B cell (primary cell): ENCODE results near the gene HECTD1. TPM values are rescaled to one million over a fixed set of nuclear protein-coding genes. Genes with fewer than 3 reads are reported as not detected.

Experiments
- ATAC-seq: fragments of 200-7000 bp; cut with Tn5 transposase; one replicate; pipeline ENCODE4 v1.10.0; 2021; ENCODE audit warnings: low read depth, mild to moderate bottlenecking, moderate number of reproducible peaks, moderate library complexity
- CTCF ChIA-PET: fragments of 350-600 bp; sonication (Branson Sonifier 250); formaldehyde crosslinking; loops from one replicate; lab custom pipeline; 2021; ENCODE audit warnings: antibody characterized with exemption, inconsistent platforms; lab: Charles Lee
- POLR2A ChIA-PET: fragments of 350-600 bp; sonication (Branson Sonifier 250); formaldehyde crosslinking; loops from one replicate; lab custom pipeline; 2021; ENCODE audit warnings: antibody characterized with exemption; lab: Charles Lee
- DNase-seq: peaks from one replicate; pipeline ENCODE4 v3.0.0; 2013
- H2AFZ ChIP-seq: 2 replicates; pipeline ENCODE4 v1.6.1; 2012; ENCODE audit warnings: mild to moderate bottlenecking, low read depth, low read length; ENCODE audit not compliant: insufficient read depth, poor library complexity, severe bottlenecking
- H3K27ac ChIP-seq, 2 donors: 1 replicate in 1 of 2; 2 replicates in 1 of 2; pipeline ENCODE4 v1.5.1; 2012 to 2013; ENCODE audit warnings: low read length in 2 of 2, mild to moderate bottlenecking in 2 of 2, moderate library complexity in 1 of 2
- H3K27me3 ChIP-seq, 4 experiments: fragments of 200-600 bp in 1 of 4; sonication (generic) in 1 of 4; replicated peaks in 1 of 4; 1 replicate in 2 of 4; 2 replicates in 2 of 4; pipeline versions ENCODE4 v1.6.1 to v1.7.0; 2013 to 2016; ENCODE audit warnings: low read length in 3 of 4, mild to moderate bottlenecking in 2 of 4, mixed read lengths in 1 of 4, moderate library complexity in 1 of 4; ENCODE audit not compliant: insufficient read depth in 4 of 4, control insufficient read depth in 3 of 4; ENCODE audit errors: control extremely low read depth in 1 of 4
- H3K36me3 ChIP-seq, 2 experiments: replicated peaks in 1 of 2; 1 replicate in 1 of 2; 2 replicates in 1 of 2; pipeline versions ENCODE4 v1.6.1 to v1.7.1; 2013; ENCODE audit warnings: low read length in 1 of 2; ENCODE audit not compliant: insufficient read depth in 2 of 2, control insufficient read depth in 1 of 2; ENCODE audit errors: control extremely low read depth in 1 of 2, extremely low read depth in 1 of 2
- H3K4me1 ChIP-seq, 2 donors: fragments of 200-600 bp in 1 of 2; sonication (generic) in 1 of 2; 1 replicate in 1 of 2; 2 replicates in 1 of 2; pipeline versions ENCODE4 v1.5.1 to v1.6.1; 2013 to 2017; ENCODE audit warnings: low read length in 2 of 2; ENCODE audit not compliant: control insufficient read depth in 2 of 2, insufficient read depth in 2 of 2
- H3K4me2 ChIP-seq: replicated peaks from 2 replicates; pipeline ENCODE3; 2012; ENCODE audit warnings: mild to moderate bottlenecking, low read depth, low read length; ENCODE audit not compliant: poor library complexity, severe bottlenecking
- H3K4me3 ChIP-seq, 5 experiments: fragments of 200-600 bp in 1 of 5; sonication (generic) in 1 of 5; 1 replicate in 3 of 5; 2 replicates in 2 of 5; pipeline versions ENCODE4 v1.5.1 to v1.7.0; 2011 to 2016; ENCODE audit warnings: low read length in 4 of 5, mild to moderate bottlenecking in 4 of 5, low read depth in 2 of 5, control low read depth in 1 of 5, moderate library complexity in 1 of 5; ENCODE audit not compliant: insufficient read depth in 1 of 5; ENCODE audit errors: control extremely low read depth in 1 of 5, extremely low read depth in 1 of 5
- H3K79me2 ChIP-seq: fragments of 200-600 bp; sonication (generic); one replicate; pipeline ENCODE4 v1.6.0; 2016; ENCODE audit warnings: low read length; ENCODE audit not compliant: control insufficient read depth, insufficient read depth
- H3K9ac ChIP-seq: fragments of 200-600 bp; sonication (generic); 2 replicates; pipeline ENCODE4 v1.6.1; 2017; ENCODE audit warnings: mild to moderate bottlenecking, low read length, moderate library complexity
- H3K9me3 ChIP-seq, 3 donors: one replicate each; pipeline versions ENCODE4 v1.6.1 to v1.7.1; 2013; ENCODE audit warnings: low read length in 2 of 3; ENCODE audit not compliant: control insufficient read depth in 2 of 3, insufficient read depth in 1 of 3; ENCODE audit errors: control extremely low read depth in 1 of 3
- H4K20me1 ChIP-seq: 2 replicates; pipeline ENCODE4 v1.6.0; 2012; ENCODE audit warnings: mild to moderate bottlenecking, low read length; ENCODE audit not compliant: insufficient read depth, control insufficient read depth, poor library complexity, severe bottlenecking
- H3K27ac Mint-ChIP-seq: one replicate; pipeline ENCODE4 v1.8.0; 2021; ENCODE audit warnings: mixed read lengths
- H3K27me3 Mint-ChIP-seq: one replicate; pipeline ENCODE4 v1.8.0; 2021; ENCODE audit warnings: mixed read lengths
- H3K4me1 Mint-ChIP-seq: one replicate; pipeline ENCODE4 v1.8.0; 2021; ENCODE audit warnings: mixed read lengths
- H3K4me3 Mint-ChIP-seq: one replicate; pipeline ENCODE4 v1.8.0; 2021; ENCODE audit warnings: mixed read lengths
- H3K9me3 Mint-ChIP-seq: one replicate; pipeline ENCODE4 v1.8.0; 2022; ENCODE audit warnings: mixed read lengths; ENCODE audit not compliant: insufficient read depth
- EZH2 ChIP-seq: IDR thresholded peaks from 2 replicates; pipeline ENCODE4 v1.6.1; 2012; ENCODE audit warnings: borderline replicate concordance, low read depth, mild to moderate bottlenecking, moderate library complexity, low read length; ENCODE audit not compliant: insufficient read depth, poor library complexity, severe bottlenecking
- WGBS: methylation state at CpG from one replicate; pipeline ENCODE4 v1.1.5; 2013; ENCODE audit warnings: missing lambda C conversion rate; ENCODE audit not compliant: insufficient coverage; 5-methylcytosine and 5-hydroxymethylcytosine counted together
- intact Hi-C: fragments of 100-400 bp; cut with micrococcal nuclease; formaldehyde crosslinking; loops from one replicate; pipeline ENCODE4 v1.10.0; 2022
- polyA plus RNA-seq: library from polyadenylated mRNA; depleted of rRNA; stranded (reverse); fragments of >200 nt; gene quantifications from 2 replicates; pipeline ENCODE4 v1.2.3, GENCODE V29; 2012
- total RNA-seq, 2 donors: library from RNA; stranded (reverse); fragments of 120-200 nt in 1 of 2; gene quantifications; 1 replicate in 1 of 2; 2 replicates in 1 of 2; pipeline versions ENCODE4 v1.2.3 to v1.2.4, GENCODE V29; 2013 to 2022
- TF ChIP-seq, protein P1 (sequence below): fragments of 200-600 bp; IDR thresholded peaks from one replicate; pipeline ENCODE4 v1.8.0; 2022; ENCODE audit warnings: antibody characterized with exemption, mild to moderate bottlenecking

Gene HECTD1
- total and polyA plus RNA-seq, 2 donors (not counting 1 experiment from before 2014, with no cell fraction given) = 63.1 to 184 TPM

DNA sequence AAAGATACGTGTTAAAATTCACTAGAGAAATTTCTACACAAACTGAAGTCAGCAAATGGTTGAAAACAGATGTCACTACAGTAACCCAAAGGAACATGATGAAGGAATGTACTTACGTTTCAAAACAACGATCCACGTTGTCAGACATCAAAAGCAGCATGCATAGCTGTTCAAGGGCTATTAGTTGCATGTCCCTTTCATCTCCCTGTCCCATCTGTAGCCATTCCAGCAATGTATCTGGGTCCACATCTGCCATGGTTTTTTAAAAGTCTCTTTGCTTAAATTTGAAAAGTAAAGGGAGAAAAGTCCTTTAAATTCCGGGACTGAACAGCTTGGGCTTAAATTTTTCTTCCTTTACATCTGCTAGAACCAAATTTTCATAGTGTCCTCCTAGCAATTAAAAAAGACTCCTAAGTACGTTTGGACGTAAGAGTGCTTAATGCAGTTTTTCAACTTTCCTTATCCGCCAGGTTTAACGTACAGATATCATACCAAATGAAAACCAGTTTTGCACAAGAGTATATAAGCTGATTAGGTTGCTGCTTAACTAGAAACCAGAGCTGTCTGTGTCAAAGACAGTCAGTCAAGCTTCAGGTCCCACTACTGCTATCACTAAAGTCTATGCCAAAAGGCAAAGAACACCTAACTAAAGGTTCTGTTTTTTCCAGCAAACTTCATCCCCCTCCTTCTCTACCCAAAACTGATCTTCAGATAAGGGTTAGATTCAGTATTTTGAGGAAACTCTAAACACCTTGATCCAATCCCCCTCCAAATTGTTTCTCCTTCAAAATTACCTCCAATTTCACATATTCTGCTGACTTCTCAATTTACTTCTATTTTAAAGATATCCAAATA lies 1.7 kb downstream of the HECTD1 start:
- H3K4me3 Mint-ChIP-seq = peak overlapping the region; percentile 99
- no peaks in the 10 kb centered on the region for H3K9me3 Mint-ChIP-seq
- Histone ChIP-seq H2AFZ (peak overlapping the region; percentile 93), H3K4me1 (peaks cover 21 to 27% of the 10 kb centered on the region in 2 donors), H3K79me2 (peaks cover 57% of the 10 kb centered on the region), H3K9me3 (no peaks in the 10 kb centered on the region), H3K27ac (peak overlapping the region; percentile 94 to 97), H3K9ac (peak overlapping the region; percentile 91), H3K36me3 (peaks cover 6 to 9% of the 10 kb centered on the region in 2 experiments), H3K4me2 (peak overlapping the region; percentile 89), H4K20me1 (peaks cover 8% of the 10 kb centered on the region), H3K4me3 (peak overlapping the region; percentile 72 to 90 (median 83)), H3K27me3 (no peaks in the 10 kb centered on the region)
- DNase-seq = peak; percentile 31
- peak overlapping the region; percentile 69 for H3K27ac Mint-ChIP-seq
- ChIA-PET CTCF (interaction anchor here (2.9 kb wide), 1 partner anchor 76 kb away, joined by 8 read pairs; no protein-coding TSS in a partner anchor), POLR2A (interaction anchor here (2.5 kb wide), 1 partner anchor 214 kb away, joined by 15 read pairs; the partner anchor contains the start of gene HEATR5A)
- peaks cover 40% of the 10 kb centered on the region for H3K4me1 Mint-ChIP-seq
- 13% methylated on average over 3 of the region's 9 CpGs for WGBS
- intact Hi-C loops = loop anchor here (1.0 to 5.0 kb wide), 5 partner anchors 214 to 996 kb away; partner anchors contain the start of genes HEATR5A, NUBPL, RNU6-7 and RNU6-8
- no peaks in the 10 kb centered on the region for H3K27me3 Mint-ChIP-seq
- TF ChIP-seq, protein P1, sequence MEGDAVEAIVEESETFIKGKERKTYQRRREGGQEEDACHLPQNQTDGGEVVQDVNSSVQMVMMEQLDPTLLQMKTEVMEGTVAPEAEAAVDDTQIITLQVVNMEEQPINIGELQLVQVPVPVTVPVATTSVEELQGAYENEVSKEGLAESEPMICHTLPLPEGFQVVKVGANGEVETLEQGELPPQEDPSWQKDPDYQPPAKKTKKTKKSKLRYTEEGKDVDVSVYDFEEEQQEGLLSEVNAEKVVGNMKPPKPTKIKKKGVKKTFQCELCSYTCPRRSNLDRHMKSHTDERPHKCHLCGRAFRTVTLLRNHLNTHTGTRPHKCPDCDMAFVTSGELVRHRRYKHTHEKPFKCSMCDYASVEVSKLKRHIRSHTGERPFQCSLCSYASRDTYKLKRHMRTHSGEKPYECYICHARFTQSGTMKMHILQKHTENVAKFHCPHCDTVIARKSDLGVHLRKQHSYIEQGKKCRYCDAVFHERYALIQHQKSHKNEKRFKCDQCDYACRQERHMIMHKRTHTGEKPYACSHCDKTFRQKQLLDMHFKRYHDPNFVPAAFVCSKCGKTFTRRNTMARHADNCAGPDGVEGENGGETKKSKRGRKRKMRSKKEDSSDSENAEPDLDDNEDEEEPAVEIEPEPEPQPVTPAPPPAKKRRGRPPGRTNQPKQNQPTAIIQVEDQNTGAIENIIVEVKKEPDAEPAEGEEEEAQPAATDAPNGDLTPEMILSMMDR = no peak
- TF ChIP-seq EZH2 = no peak
- no peak for ATAC-seq
